GM10847 (cell line): Measurements from ENCODE around the gene KSR2.

Experiments used
- POLR2A ChIP-seq: IDR thresholded peaks from 2 replicates; pipeline ENCODE4 v1.6.1; 2011; ENCODE audit not compliant: insufficient read length; ENCODE audit errors: extremely low read depth

Gene KSR2

GRCh38 chr12:117622741-117623140, 346.0 kb downstream of the KSR2 start:
- no peak for TF ChIP-seq POLR2A

GRCh38 chr12:117622087-117622486, 346.7 kb downstream of the KSR2 start:
- no peak for TF ChIP-seq POLR2A

GRCh38 chr12:117607778-117608177, 361.0 kb downstream of the KSR2 start:
- no peak for TF ChIP-seq POLR2A

GRCh38 chr12:117606945-117607344, 361.8 kb downstream of the KSR2 start:
- no peak for TF ChIP-seq POLR2A

- no peak for TF ChIP-seq POLR2A
Measured at GRCh38 chr12:117606024-117606423, 362.8 kb downstream of the KSR2 start.

- TF ChIP-seq POLR2A = no peak
Measured at GRCh38 chr12:117603316-117604113, 365.3 kb downstream of the KSR2 start.

GRCh38 chr12:117599849-117600248, 368.9 kb downstream of the KSR2 start:
- TF ChIP-seq POLR2A = no peak

- no peak for TF ChIP-seq POLR2A
Measured at GRCh38 chr12:117596968-117597367, 371.8 kb downstream of the KSR2 start.

GRCh38 chr12:117595751-117596150, 373.0 kb downstream of the KSR2 start:
- no peak for TF ChIP-seq POLR2A

- no peak for TF ChIP-seq POLR2A
Measured at GRCh38 chr12:117594481-117594880, 374.3 kb downstream of the KSR2 start.

- TF ChIP-seq POLR2A = no peak
Measured at GRCh38 chr12:117593815-117594400, 374.9 kb downstream of the KSR2 start.

- no peak for TF ChIP-seq POLR2A
Measured at GRCh38 chr12:117592588-117593305, 376.0 kb downstream of the KSR2 start.

- TF ChIP-seq POLR2A = no peak
Measured at GRCh38 chr12:117590999-117591398, 377.8 kb downstream of the KSR2 start.

GRCh38 chr12:117590386-117590785, 378.4 kb downstream of the KSR2 start:
- TF ChIP-seq POLR2A = no peak

- TF ChIP-seq POLR2A = no peak
Measured at GRCh38 chr12:117589021-117589420, 379.8 kb downstream of the KSR2 start.
